D721Med (cell line): ENCODE data around the gene SLC38A4.
"Not testable (repeated sequence)": the region's sequence is repeated elsewhere in the genome, so short reads cannot be mapped to it uniquely, and the experiment has no call there.

Experiments used
- DNase-seq: peaks from one replicate; pipeline ENCODE4 v3.0.0; 2011; ENCODE audit warnings: low spot score; ENCODE audit not compliant: insufficient read length
- FAIRE-seq: peaks from 2 replicates; lab custom pipeline; 2011; peaks lifted over from hg19 to GRCh38; lab: Jason Lieb, UNC
- TF ChIP-seq, protein P1 (sequence below): IDR thresholded peaks from 2 replicates; pipeline ENCODE4 v1.5.1; 2012; ENCODE audit warnings: mild to moderate bottlenecking, control low read depth; ENCODE audit not compliant: insufficient read depth; ENCODE audit errors: missing control alignments

SLC38A4 gene

DNA sequence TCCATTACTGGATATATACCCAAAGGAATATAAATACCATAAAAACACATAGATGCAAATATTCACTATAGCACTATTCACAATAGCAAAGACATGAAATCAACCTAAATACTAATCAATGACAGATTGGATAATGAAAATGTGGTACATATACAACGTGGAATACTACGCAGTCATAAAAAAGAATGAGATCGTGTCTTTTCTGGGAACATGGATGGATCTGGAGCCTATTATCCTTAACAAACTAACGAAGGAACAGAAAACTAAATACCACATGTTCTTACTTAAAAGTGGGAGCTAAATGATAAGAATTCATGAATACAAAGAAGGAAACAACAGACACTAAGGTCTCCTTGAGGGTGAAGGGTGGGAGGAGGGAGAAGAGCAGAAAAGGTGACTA, 76.5 kb downstream of the SLC38A4 start:
- TF ChIP-seq, protein P1, sequence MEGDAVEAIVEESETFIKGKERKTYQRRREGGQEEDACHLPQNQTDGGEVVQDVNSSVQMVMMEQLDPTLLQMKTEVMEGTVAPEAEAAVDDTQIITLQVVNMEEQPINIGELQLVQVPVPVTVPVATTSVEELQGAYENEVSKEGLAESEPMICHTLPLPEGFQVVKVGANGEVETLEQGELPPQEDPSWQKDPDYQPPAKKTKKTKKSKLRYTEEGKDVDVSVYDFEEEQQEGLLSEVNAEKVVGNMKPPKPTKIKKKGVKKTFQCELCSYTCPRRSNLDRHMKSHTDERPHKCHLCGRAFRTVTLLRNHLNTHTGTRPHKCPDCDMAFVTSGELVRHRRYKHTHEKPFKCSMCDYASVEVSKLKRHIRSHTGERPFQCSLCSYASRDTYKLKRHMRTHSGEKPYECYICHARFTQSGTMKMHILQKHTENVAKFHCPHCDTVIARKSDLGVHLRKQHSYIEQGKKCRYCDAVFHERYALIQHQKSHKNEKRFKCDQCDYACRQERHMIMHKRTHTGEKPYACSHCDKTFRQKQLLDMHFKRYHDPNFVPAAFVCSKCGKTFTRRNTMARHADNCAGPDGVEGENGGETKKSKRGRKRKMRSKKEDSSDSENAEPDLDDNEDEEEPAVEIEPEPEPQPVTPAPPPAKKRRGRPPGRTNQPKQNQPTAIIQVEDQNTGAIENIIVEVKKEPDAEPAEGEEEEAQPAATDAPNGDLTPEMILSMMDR: no peak
- no peak for FAIRE-seq
- no peak for DNase-seq

DNA sequence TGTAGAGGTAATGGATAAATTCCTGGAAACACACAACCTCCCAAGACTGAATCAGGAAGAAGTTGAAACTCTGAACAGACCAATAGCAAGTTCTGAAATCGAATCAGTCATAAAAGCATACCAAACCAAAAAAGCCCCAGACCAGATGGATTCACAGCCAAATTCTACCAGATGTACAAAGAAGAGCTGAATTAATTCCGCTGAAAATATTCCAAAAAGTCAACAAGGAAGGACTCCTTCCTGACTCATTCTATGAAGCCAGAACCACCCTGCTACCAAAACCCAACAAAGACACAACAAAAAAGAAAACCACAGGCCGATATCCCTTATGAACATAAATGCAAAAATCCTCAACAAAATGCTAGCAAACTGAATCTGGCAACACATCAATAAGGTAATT, 81.5 kb downstream of the SLC38A4 start:
- no peak for FAIRE-seq
- no peak for DNase-seq
- TF ChIP-seq, protein P1: no peak

DNA sequence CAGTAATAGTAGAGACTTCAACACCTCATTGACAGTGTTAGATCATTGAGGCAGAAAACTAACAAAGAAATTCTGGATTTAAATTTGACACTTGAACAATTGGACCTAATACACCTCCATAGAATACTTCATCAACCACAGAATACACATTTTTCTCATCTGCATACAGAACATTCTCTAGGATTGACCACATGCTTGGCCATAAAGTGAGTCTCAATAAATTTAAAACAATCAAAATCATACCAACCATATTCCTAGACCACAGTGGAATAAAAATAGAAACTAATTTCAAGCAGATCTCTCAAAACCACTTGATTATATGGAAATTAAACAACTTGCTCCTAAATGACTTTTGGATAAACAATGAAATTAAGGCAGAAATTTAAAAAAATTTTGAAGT, 82.3 kb downstream of the SLC38A4 start:
- FAIRE-seq (no peak), DNase-seq (no peak)
- TF ChIP-seq, protein P1: no peak

DNA sequence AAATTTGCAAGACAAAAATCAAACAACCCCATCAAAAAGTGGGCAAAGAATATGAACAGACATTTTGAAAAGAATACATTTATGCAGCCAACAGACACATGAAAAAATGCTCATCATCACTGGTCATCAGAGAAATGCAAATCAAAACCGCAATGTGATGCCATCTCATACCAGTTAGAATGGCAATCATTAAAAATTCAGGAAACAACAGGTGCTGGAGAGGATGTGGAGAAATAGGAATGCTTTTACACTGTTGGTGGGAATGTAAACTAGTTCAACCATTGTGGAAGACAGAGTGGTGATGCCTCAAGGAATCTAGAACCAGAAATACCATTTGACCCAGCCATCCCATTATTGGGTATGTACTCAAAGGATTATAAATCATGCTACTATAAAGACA, 83.5 kb downstream of the SLC38A4 start:
- DNase-seq, FAIRE-seq: not testable (repeated sequence)

DNA sequence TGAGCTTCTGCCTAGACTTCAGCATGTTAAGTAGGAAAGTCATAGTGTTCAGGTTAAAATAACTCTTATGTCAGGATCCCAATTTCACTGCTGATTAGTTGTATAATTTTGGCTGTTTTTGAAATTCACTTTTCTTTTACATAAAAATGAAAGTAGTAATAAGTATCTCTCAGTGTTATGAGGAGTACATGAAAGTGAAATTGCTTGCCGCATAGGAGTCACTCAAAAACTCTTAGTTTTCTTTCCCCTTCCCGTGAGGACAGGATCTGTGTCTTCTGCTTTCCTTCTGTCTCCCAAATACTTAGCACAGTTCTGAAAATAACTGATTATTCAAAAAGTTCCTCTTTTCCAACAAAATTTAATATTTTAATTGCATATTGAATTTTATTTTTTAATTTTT, 100.5 kb downstream of the SLC38A4 start:
- TF ChIP-seq, protein P1: no peak
- FAIRE-seq (no peak), DNase-seq (no peak)

DNA sequence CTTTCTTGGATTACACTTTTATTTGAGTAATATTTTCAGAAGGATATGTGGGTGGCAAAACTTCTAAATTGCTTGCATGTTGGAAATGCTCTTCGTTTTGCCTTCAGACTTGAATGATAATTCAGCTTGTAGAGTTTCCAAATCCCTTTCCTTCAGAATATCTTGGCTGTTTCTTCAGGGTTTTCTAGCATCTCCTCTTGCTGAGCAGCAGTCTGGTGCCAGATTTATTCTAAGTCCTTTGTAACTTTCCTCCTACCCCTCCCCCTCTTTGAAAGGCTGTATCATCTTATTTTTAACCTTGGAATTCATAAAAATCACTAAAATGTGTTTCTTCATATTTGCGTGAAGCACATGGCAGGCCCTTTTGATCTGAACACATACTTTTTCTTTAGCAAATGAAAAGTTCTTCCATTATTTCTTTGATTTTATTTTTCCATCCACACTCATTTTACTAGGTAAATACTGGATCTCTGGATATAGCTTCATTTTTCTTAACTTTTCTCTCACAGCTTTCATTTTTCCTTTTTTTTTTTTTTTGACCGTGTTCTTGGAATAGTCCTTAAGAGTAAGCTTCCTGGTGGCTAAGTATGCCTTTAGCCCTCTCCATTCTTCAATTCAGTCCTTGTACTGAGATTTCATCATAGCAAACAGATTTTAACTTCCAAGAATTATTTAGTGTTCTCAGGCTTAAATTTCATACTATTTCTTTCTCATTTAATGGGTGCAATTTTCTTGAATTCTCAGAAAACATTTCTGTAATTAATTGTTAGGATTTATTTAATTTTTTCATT, 102.0 kb downstream of the SLC38A4 start:
- TF ChIP-seq, protein P1: no peak
- no peak for FAIRE-seq
- DNase-seq: no peak

DNA sequence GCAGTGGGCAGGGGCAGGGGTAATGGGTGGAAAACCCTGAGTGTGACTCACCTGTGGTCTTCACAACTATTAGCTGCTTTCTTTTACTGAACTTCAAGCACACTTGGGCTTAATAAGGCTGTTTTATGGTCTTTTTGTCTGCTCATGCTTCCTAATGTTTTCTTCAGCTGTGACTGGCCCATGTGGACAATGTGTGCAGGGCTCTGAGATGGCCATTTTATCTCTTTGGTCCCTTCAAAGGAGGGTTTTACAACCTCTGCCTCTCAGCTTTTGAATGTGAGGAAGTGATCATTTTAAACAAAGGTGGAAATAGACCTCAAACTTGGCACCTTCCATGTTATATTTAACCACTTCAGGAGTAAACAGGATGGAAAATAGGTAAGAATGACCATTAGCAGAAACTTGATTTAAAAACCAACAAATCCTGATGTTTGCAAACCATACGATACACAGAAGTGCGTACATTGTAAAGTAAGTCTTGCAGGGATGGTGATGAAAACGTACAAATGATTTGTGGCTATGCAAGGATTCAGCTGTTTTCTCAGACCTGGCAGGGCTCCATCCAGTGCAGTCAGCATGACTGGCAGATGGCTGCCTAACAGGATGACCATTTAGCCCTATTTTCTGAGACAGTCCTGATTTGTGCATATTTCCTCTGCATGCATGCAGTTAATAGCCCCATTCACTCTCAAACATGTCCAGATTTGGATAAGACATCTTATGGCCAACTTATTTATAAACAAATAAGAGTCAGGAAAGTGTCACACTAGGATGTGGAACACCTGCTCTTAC, 103.2 kb downstream of the SLC38A4 start:
- FAIRE-seq (no peak), DNase-seq (no peak)
- TF ChIP-seq, protein P1: no peak
